Measurements from ENCODE around the gene HLA-DQA1. TPM values are rescaled to one million over a fixed set of nuclear protein-coding genes. Genes with fewer than 3 reads are reported as not detected.

HLA-DQA1 gene
- total RNA-seq, 1 experiment from 2014 or later = not detected

DNA sequence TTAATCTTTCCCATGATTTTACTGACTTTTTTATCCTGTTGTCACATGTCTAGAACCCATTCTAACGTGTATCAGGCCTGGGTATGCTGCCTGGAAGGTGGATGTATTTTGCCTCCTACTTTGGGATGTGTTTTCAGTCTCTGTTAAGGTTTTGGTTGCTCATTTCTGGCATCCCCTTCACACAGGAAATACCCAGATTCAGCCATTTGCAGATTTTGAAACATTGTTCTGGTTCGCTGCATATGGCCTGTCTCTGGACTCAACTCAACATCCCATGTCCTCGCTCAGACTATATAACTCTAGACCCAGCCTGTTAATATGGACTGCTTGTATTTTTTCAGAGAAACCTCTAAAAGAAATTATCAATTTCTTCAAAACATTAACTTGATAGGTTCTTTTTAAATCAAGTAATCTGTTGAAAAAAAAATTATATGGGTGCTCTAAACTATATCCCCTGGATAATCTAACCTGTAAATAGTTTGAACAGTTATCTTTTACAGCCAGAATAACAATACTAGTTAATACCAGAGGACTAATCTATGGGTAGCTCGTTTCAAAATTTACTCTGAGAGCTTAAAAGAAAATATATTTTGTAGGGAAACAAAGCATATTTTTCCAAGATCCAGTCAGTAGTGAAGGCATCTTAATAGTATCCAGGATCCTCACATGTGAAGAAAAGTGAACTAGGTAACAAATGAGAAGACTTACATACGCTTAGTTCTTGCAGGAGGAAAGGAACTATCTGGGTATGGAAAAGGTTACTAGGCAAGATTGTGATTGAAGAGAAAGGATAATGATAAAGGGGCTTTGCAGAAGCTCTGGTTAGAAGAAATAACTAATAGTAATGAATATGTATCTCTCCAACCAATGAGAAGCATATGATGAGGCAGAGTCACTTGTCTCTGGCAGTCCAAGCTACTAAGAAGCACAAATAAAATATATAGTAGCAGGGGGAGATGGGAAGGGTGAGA is 52.6 kb downstream of the HLA-DQA1 start:
- H3K4me3 ChIP-seq = no peak overlapping the region
- DNase-seq = no peak
- no peaks in the 10 kb centered on the region for H3K9me3 ChIP-seq (replicated peaks)
- H3K27me3 ChIP-seq = no peaks in the 10 kb centered on the region
- no peak overlapping the region for H3K27ac ChIP-seq
- H3K36me3 ChIP-seq = no peaks in the 10 kb centered on the region
- no peaks in the 10 kb centered on the region for H3K4me1 ChIP-seq

DNA sequence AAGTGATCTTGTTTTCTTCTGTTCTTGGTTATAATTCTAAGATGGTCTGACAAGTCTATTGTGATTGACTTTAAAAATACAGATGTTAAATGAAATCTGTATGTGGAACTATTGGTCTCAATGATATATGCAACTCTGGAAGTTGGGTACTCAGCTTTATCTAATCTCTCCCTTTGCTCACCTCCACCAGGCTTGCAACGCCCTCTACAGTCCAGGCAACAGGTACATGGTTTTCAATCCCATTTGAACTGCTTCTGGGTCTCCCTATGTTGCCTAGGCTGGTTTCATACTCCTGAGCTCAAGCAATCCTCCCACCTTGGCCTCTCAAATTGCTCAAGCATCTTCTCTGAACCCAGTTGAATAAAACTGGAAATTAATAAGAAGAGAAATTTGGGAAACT is 54.8 kb downstream of the HLA-DQA1 start:
- Histone ChIP-seq H3K36me3 (no peaks in the 10 kb centered on the region), H3K4me1 (no peaks in the 10 kb centered on the region), H3K4me3 (no peak overlapping the region), H3K9me3 (replicated peaks) (no peaks in the 10 kb centered on the region), H3K27ac (no peak overlapping the region), H3K27me3 (no peaks in the 10 kb centered on the region)
- DNase-seq = no peak

Other genes starting within 250 kb of the HLA-DQA1 start
- not detected in 2 replicates for gene BTNL2, start 230.2 kb upstream of the HLA-DQA1 start, total RNA-seq (2014; rRNA removed; shearing (Covaris generic))
- gene HLA-DRA, start 197.5 kb upstream of the HLA-DQA1 start, total RNA-seq (2014; rRNA removed; shearing (Covaris generic)) = not detected in 2 replicates
- gene HLA-DRB5, start 107.1 kb upstream of the HLA-DQA1 start, total RNA-seq (2014; rRNA removed; shearing (Covaris generic)) = not detected in 2 replicates
- gene HLA-DRB1, start 47.6 kb upstream of the HLA-DQA1 start, total RNA-seq (2014; rRNA removed; shearing (Covaris generic)) = not detected in 2 replicates
- gene HLA-DQB1, start 29.3 kb downstream of the HLA-DQA1 start, total RNA-seq (2014; rRNA removed; shearing (Covaris generic)) = not detected in 2 replicates
- gene HLA-DQA2, start 104.0 kb downstream of the HLA-DQA1 start, total RNA-seq (2014; rRNA removed; shearing (Covaris generic)) = not detected in 2 replicates
- gene HLA-DQB2, start 126.1 kb downstream of the HLA-DQA1 start, total RNA-seq (2014; rRNA removed; shearing (Covaris generic)) = not detected in 2 replicates
- 0.10 and 0.28 TPM in 2 replicates for gene HLA-DOB, start 179.6 kb downstream of the HLA-DQA1 start, total RNA-seq (2014; rRNA removed; shearing (Covaris generic))
- gene TAP2, start 201.3 kb downstream of the HLA-DQA1 start, total RNA-seq (2014; rRNA removed; shearing (Covaris generic)) = 17.1 and 17.4 TPM in 2 replicates
- gene PSMB8, start 206.6 kb downstream of the HLA-DQA1 start, total RNA-seq (2014; rRNA removed; shearing (Covaris generic)) = 0.18 and 0.33 TPM in 2 replicates
- 0.43 and 0.81 TPM in 2 replicates for gene TAP1, start 216.3 kb downstream of the HLA-DQA1 start, total RNA-seq (2014; rRNA removed; shearing (Covaris generic))
- 0.18 TPM in 1 of 2 replicates, not detected in the other for gene PSMB9, start 216.8 kb downstream of the HLA-DQA1 start, total RNA-seq (2014; rRNA removed; shearing (Covaris generic))